HepG2 (cell line): ENCODE measurements around the gene CTDNEP1. TPM values are rescaled to one million over a fixed set of nuclear protein-coding genes. Genes with fewer than 3 reads are reported as not detected.

Source experiments
- CHD4 ChIP-seq: fragments of 200-600 bp; sonication (generic); IDR thresholded peaks from 2 replicates; pipeline ENCODE4 v1.7.0; 2017; ENCODE audit warnings: mild to moderate bottlenecking, low read length, borderline replicate concordance
- GPN1 ChIP-seq: sonication (generic); formaldehyde crosslinking; IDR thresholded peaks from 2 replicates; pipeline ENCODE4 v1.5.1; 2020; ENCODE audit warnings: missing genetic modification reagents, borderline replicate concordance
- HNRNPLL ChIP-seq: fragments of 200-400 bp; formaldehyde crosslinking; IDR thresholded peaks from 2 replicates; pipeline ENCODE4 v1.6.1; 2017; ENCODE audit warnings: mild to moderate bottlenecking, low read depth, low read length; ENCODE audit not compliant: poor library complexity, severe bottlenecking
- KMT2B ChIP-seq: IDR thresholded peaks from 2 replicates; pipeline ENCODE4 v1.6.1; 2016; ENCODE audit warnings: missing genetic modification reagents, missing compliant biosample characterization
- MED1 ChIP-seq: sonication (generic); formaldehyde crosslinking; IDR thresholded peaks from 2 replicates; pipeline ENCODE4 v1.4.0; 2020; ENCODE audit warnings: missing genetic modification reagents
- NCOA1 ChIP-seq: sonication (generic); formaldehyde crosslinking; IDR thresholded peaks from 2 replicates; pipeline ENCODE4 v1.9.0; 2021; ENCODE audit warnings: missing genetic modification reagents
- ONECUT2 ChIP-seq: sonication (generic); formaldehyde crosslinking; IDR thresholded peaks from 2 replicates; pipeline ENCODE4 v1.4.0; 2020; ENCODE audit warnings: missing genetic modification reagents
- SKI ChIP-seq: fragments of 450-650 bp; IDR thresholded peaks from one replicate; pipeline ENCODE4 v1.6.1; 2018; ENCODE audit warnings: mild to moderate bottlenecking; ENCODE audit not compliant: partially characterized antibody
- ZBTB7A ChIP-seq: sonication (generic); formaldehyde crosslinking; IDR thresholded peaks from 2 replicates; pipeline ENCODE4 v1.8.0; 2022; ENCODE audit warnings: mild to moderate bottlenecking, missing genetic modification reagents
- ZNF12 ChIP-seq: sonication (generic); formaldehyde crosslinking; IDR thresholded peaks from 2 replicates; pipeline ENCODE4 v1.5.0; 2020; ENCODE audit warnings: missing genetic modification reagents
- ZNF205 ChIP-seq: IDR thresholded peaks from 2 replicates; pipeline ENCODE4 v1.6.1; 2018; ENCODE audit warnings: missing biosample characterization, missing genetic modification reagents
- ZNF232 ChIP-seq: sonication (generic); formaldehyde crosslinking; IDR thresholded peaks from 2 replicates; pipeline ENCODE4 v1.4.0; 2020; ENCODE audit warnings: missing genetic modification reagents, borderline replicate concordance
- ZNF260 ChIP-seq: sonication (generic); formaldehyde crosslinking; IDR thresholded peaks from 2 replicates; pipeline ENCODE4 v1.4.0; 2020; ENCODE audit warnings: missing genetic modification reagents, low read depth, mild to moderate bottlenecking, borderline replicate concordance
- ZNF3 ChIP-seq: IDR thresholded peaks from 2 replicates; pipeline ENCODE4 v1.7.0; 2017; ENCODE audit warnings: inconsistent platforms
- ZNF44 ChIP-seq: sonication (generic); formaldehyde crosslinking; IDR thresholded peaks from 2 replicates; pipeline ENCODE4 v1.5.1; 2020; ENCODE audit warnings: mild to moderate bottlenecking, missing genetic modification reagents
- ZNF496 ChIP-seq: sonication (generic); formaldehyde crosslinking; IDR thresholded peaks from 2 replicates; pipeline ENCODE4 v1.8.1; 2023; ENCODE audit warnings: mild to moderate bottlenecking, moderate library complexity, missing genetic modification reagents; ENCODE audit not compliant: insufficient replicate concordance
- ZNF629 ChIP-seq: sonication (generic); formaldehyde crosslinking; conservative IDR thresholded peaks from 2 replicates; pipeline ENCODE4 v1.5.0; 2020; ENCODE audit warnings: missing genetic modification reagents
- polyA plus RNA-seq, 8 experiments: library from polyadenylated mRNA; depleted of rRNA in 3 of 8; stranded (reverse) in 7 of 8; unstranded in 1 of 8; fragments of >200 nt; fragmentation: Illumina TruSeq in 4 of 8; extraction: Trizol in 4 of 8; gene quantifications; 2 replicates each; pipeline versions ENCODE4 v1.2.1 to v1.2.3, GENCODE V29; 2011 to 2016; ENCODE audit warnings: low read depth in 4 of 8, missing spikeins in 1 of 8, mixed read lengths in 1 of 8; ENCODE audit not compliant: insufficient read depth in 1 of 8
- total RNA-seq, 5 experiments: library from RNA; depleted of rRNA; stranded (reverse); fragments of >200 nt; fragmentation: Illumina TruSeq; extraction: Trizol; gene quantifications; 2 replicates each; pipeline ENCODE4 v1.2.3, GENCODE V29; 2016; ENCODE audit warnings: low read depth in 1 of 5
- TF ChIP-seq, protein P1 (sequence below): sonication (generic); formaldehyde crosslinking; IDR thresholded peaks from 2 replicates; pipeline ENCODE4 v1.8.1; 2023; ENCODE audit warnings: mild to moderate bottlenecking, inconsistent platforms, moderate library complexity, missing genetic modification reagents, borderline replicate concordance
- TF ChIP-seq, protein P2 (sequence below): sonication (generic); formaldehyde crosslinking; conservative IDR thresholded peaks from 2 replicates; pipeline ENCODE4 v1.4.0; 2020; ENCODE audit warnings: missing genetic modification reagents
- TF ChIP-seq, protein P3 (sequence below): sonication (generic); formaldehyde crosslinking; IDR thresholded peaks from 2 replicates; pipeline ENCODE4 v1.9.0; 2022; ENCODE audit warnings: low read depth, missing genetic modification reagents
- TF ChIP-seq, protein P4 (sequence below): sonication (generic); formaldehyde crosslinking; IDR thresholded peaks from 2 replicates; pipeline ENCODE4 v1.4.0; 2020; ENCODE audit warnings: missing genetic modification reagents

Gene CTDNEP1
- total and polyA plus RNA-seq, 2 of the 13 experiments (the other 11 are each of a cell fraction or from before 2014, with no cell fraction given): 19.8 to 118 TPM

DNA sequence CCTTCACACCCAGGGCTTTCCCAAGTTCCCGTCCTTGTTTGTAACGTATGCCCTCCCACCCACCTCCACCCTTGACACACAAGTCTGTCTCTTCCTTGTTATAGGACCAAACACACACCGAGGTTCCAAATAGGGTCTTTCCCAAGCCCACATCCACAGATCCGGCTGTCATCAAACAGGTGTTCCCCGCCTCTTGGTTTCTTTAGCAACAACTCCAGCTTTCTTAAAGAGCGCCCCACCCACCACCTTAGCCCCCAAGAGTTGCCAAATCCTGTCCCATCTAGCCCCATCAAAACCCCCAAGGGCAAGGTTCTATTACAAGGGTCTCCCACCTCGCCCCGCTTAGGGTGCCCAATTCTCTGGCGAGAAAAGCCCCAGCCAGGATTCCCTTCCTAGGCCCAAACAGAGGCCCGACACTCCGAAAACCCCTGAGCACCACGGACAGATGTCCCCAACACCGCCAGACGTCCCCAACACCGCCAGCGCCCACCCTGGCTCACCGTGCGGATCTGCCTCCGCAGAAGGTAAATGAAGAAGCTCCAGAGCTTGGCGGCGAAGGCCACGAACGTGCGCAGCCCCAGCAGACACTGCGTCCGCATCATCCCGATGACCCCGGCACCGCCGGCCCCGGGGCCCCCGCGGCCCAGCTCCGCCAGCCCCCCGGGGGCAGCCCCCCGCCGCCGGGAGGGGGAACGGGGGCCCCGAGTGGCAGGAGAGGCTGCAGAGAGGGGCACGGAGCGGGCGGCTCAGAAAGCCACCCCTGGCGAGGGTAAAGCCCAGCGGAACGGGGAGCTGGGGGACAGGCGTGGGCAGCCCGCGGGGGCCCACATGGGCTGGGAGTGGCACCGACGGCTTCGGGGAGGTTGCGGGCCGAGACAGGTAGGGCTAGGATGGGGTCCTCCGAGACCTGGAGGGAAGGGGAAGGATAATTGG is 573 bp downstream of the CTDNEP1 start (continued):
- TF ChIP-seq, protein P1, sequence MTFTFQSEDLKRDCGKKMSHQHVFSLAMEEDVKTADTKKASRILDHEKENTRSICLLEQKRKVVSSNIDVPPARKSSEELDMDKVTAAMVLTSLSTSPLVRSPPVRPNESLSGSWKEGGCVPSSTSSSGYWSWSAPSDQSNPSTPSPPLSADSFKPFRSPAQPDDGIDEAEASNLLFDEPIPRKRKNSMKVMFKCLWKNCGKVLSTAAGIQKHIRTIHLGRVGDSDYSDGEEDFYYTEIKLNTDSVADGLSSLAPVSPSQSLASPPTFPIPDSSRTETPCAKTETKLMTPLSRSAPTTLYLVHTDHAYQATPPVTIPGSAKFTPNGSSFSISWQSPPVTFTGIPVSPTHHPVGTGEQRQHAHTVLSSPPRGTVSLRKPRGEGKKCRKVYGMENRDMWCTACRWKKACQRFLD (CRISPR knock-in tag): no peak
- TF ChIP-seq ONECUT2 (CRISPR knock-in tag): no peak
- no peak for TF ChIP-seq ZNF3 (CRISPR knock-in tag)
- TF ChIP-seq, protein P2, sequence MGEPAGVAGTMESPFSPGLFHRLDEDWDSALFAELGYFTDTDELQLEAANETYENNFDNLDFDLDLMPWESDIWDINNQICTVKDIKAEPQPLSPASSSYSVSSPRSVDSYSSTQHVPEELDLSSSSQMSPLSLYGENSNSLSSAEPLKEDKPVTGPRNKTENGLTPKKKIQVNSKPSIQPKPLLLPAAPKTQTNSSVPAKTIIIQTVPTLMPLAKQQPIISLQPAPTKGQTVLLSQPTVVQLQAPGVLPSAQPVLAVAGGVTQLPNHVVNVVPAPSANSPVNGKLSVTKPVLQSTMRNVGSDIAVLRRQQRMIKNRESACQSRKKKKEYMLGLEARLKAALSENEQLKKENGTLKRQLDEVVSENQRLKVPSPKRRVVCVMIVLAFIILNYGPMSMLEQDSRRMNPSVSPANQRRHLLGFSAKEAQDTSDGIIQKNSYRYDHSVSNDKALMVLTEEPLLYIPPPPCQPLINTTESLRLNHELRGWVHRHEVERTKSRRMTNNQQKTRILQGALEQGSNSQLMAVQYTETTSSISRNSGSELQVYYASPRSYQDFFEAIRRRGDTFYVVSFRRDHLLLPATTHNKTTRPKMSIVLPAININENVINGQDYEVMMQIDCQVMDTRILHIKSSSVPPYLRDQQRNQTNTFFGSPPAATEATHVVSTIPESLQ (CRISPR knock-in tag): no peak
- TF ChIP-seq ZNF496 (CRISPR knock-in tag): no peak
- TF ChIP-seq ZNF12 (CRISPR knock-in tag): no peak
- TF ChIP-seq ZNF44 (CRISPR knock-in tag): no peak
- no peak for TF ChIP-seq ZBTB7A (CRISPR knock-in tag)
- 0 out of 2 replicates have a peak, but pooled peaks have one; percentile 8 for TF ChIP-seq MED1
- no peak for TF ChIP-seq CHD4
- TF ChIP-seq HNRNPLL: no peak
- no peak for TF ChIP-seq SKI
- TF ChIP-seq NCOA1: no peak
- TF ChIP-seq ZNF232 (CRISPR knock-in tag): peak; percentile 51; the same call in 1 of the 2 replicates
- no peak for TF ChIP-seq ZNF260
- TF ChIP-seq, protein P3, sequence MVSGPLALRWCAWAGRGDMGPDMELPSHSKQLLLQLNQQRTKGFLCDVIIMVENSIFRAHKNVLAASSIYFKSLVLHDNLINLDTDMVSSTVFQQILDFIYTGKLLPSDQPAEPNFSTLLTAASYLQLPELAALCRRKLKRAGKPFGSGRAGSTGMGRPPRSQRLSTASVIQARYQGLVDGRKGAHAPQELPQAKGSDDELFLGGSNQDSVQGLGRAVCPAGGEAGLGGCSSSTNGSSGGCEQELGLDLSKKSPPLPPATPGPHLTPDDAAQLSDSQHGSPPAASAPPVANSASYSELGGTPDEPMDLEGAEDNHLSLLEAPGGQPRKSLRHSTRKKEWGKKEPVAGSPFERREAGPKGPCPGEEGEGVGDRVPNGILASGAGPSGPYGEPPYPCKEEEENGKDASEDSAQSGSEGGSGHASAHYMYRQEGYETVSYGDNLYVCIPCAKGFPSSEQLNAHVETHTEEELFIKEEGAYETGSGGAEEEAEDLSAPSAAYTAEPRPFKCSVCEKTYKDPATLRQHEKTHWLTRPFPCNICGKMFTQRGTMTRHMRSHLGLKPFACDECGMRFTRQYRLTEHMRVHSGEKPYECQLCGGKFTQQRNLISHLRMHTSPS (CRISPR knock-in tag): no peak
- TF ChIP-seq, protein P4, sequence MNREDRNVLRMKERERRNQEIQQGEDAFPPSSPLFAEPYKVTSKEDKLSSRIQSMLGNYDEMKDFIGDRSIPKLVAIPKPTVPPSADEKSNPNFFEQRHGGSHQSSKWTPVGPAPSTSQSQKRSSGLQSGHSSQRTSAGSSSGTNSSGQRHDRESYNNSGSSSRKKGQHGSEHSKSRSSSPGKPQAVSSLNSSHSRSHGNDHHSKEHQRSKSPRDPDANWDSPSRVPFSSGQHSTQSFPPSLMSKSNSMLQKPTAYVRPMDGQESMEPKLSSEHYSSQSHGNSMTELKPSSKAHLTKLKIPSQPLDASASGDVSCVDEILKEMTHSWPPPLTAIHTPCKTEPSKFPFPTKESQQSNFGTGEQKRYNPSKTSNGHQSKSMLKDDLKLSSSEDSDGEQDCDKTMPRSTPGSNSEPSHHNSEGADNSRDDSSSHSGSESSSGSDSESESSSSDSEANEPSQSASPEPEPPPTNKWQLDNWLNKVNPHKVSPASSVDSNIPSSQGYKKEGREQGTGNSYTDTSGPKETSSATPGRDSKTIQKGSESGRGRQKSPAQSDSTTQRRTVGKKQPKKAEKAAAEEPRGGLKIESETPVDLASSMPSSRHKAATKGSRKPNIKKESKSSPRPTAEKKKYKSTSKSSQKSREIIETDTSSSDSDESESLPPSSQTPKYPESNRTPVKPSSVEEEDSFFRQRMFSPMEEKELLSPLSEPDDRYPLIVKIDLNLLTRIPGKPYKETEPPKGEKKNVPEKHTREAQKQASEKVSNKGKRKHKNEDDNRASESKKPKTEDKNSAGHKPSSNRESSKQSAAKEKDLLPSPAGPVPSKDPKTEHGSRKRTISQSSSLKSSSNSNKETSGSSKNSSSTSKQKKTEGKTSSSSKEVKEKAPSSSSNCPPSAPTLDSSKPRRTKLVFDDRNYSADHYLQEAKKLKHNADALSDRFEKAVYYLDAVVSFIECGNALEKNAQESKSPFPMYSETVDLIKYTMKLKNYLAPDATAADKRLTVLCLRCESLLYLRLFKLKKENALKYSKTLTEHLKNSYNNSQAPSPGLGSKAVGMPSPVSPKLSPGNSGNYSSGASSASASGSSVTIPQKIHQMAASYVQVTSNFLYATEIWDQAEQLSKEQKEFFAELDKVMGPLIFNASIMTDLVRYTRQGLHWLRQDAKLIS (CRISPR knock-in tag): no peak
- no peak for TF ChIP-seq ZNF205 (CRISPR knock-in tag)
- TF ChIP-seq KMT2B (CRISPR knock-in tag): no peak
- TF ChIP-seq GPN1 (CRISPR knock-in tag): no peak
- TF ChIP-seq ZNF629 (CRISPR knock-in tag): no peak
